OCI-LY7 (cell line): ENCODE data around the gene RAPGEF2. TPM values are rescaled to one million over a fixed set of nuclear protein-coding genes. Genes with fewer than 3 reads are reported as not detected.

Source experiments
- BruUV-seq: library from RNA; stranded (reverse); fragments of 400-500 nt; replicated peaks from 2 replicates; lab custom pipeline; 2021; lab: Mats Ljungman, UMichigan
- CTCF ChIA-PET: fragments of 300-600 bp; sonication (Branson Sonifier 250); formaldehyde crosslinking; loops from one replicate; lab custom pipeline; 2022; ENCODE audit warnings: antibody characterized with exemption; ENCODE audit not compliant: unreplicated experiment; lab: Charles Lee
- POLR2A ChIA-PET: fragments of 300-600 bp; sonication (Branson Sonifier 250); formaldehyde crosslinking; loops from one replicate; lab custom pipeline; 2022; ENCODE audit warnings: antibody characterized with exemption; lab: Charles Lee
- DNase-seq: peaks from one replicate; pipeline ENCODE4 v3.0.0-alpha.2; 2015; ENCODE audit warnings: low spot score
- H2AFZ ChIP-seq: fragments of 200-600 bp; sonication (generic), shearing (Covaris generic); 2 replicates; pipeline ENCODE4 v1.6.1; 2014; ENCODE audit warnings: mild to moderate bottlenecking, antibody characterized with exemption, low read length, moderate library complexity
- H3K27ac ChIP-seq: fragments of 200-600 bp; sonication (generic); 2 replicates; pipeline ENCODE4 v1.5.1; 2014; ENCODE audit warnings: mixed run types, low read depth, mild to moderate bottlenecking, moderate library complexity, low read length, inconsistent platforms; ENCODE audit not compliant: poor library complexity, severe bottlenecking
- H3K36me3 ChIP-seq: fragments of 200-600 bp; sonication (generic); 2 replicates; pipeline ENCODE4 v1.6.1; 2014; ENCODE audit warnings: mild to moderate bottlenecking, antibody characterized with exemption, low read length, moderate library complexity, mixed read lengths; ENCODE audit not compliant: insufficient read depth
- H3K4me1 ChIP-seq: fragments of 200-600 bp; sonication (generic); 2 replicates; pipeline ENCODE4 v1.5.1; 2014; ENCODE audit warnings: mild to moderate bottlenecking, low read length; ENCODE audit not compliant: insufficient read depth, poor library complexity, severe bottlenecking
- H3K4me2 ChIP-seq: fragments of 200-600 bp; sonication (generic); 2 replicates; pipeline ENCODE4 v1.6.1; 2014; ENCODE audit warnings: mild to moderate bottlenecking, low read length
- H3K4me3 ChIP-seq: fragments of 200-600 bp; sonication (generic); 2 replicates; pipeline ENCODE4 v1.5.1; 2014; ENCODE audit warnings: mild to moderate bottlenecking, low read depth, low read length; ENCODE audit not compliant: poor library complexity, severe bottlenecking
- H3K79me2 ChIP-seq: fragments of 200-600 bp; sonication (generic); 2 replicates; pipeline ENCODE4 v1.6.1; 2016; ENCODE audit warnings: low read depth, mild to moderate bottlenecking, low read length, moderate library complexity, mixed read lengths; ENCODE audit not compliant: insufficient read depth
- H3K9me2 ChIP-seq: fragments of 200-600 bp; sonication (generic); 2 replicates; pipeline ENCODE4 v1.6.1; 2016; ENCODE audit warnings: mild to moderate bottlenecking, low read length, mixed read lengths; ENCODE audit not compliant: insufficient read depth
- H3K9me3 ChIP-seq: fragments of 200-600 bp; sonication (generic); 2 replicates; pipeline ENCODE4 v1.6.1; 2014; ENCODE audit warnings: mild to moderate bottlenecking, mixed run types, low read length, mixed read lengths
- H4K20me1 ChIP-seq: fragments of 200-600 bp; sonication (generic); 2 replicates; pipeline ENCODE4 v1.6.1; 2014; ENCODE audit warnings: mild to moderate bottlenecking, antibody characterized with exemption, low read length, moderate library complexity, mixed read lengths; ENCODE audit not compliant: insufficient read depth
- EZH2phosphoT487 ChIP-seq: fragments of 200-600 bp; sonication (generic); IDR thresholded peaks from 2 replicates; pipeline ENCODE4 v1.6.1; 2018; ENCODE audit warnings: low read depth, borderline replicate concordance, mild to moderate bottlenecking, mixed run types, antibody characterized with exemption, low read length, moderate library complexity, mixed read lengths
- intact Hi-C: fragments of 100-400 bp; cut with micrococcal nuclease; formaldehyde crosslinking; loops from one replicate; pipeline ENCODE4 v1.10.0; 2022; ENCODE audit not compliant: unreplicated experiment
- total RNA-seq, 2 experiments: library from RNA; depleted of rRNA in 1 of 2; stranded (reverse); fragments of >200 nt in 1 of 2; shearing (Covaris generic) in 1 of 2; gene quantifications; 2 replicates each; pipeline ENCODE4 v1.2.3, GENCODE V29; 2014 to 2022
- TF ChIP-seq, protein P1 (sequence below): fragments of 200-600 bp; sonication (generic); conservative IDR thresholded peaks from 2 replicates; pipeline ENCODE4 v1.5.1; 2014; ENCODE audit warnings: mild to moderate bottlenecking, antibody characterized with exemption, low read length, moderate library complexity, mixed read lengths

RAPGEF2 gene
- total RNA-seq, 2 experiments from 2014 or later: 4.6 to 6.5 TPM

DNA sequence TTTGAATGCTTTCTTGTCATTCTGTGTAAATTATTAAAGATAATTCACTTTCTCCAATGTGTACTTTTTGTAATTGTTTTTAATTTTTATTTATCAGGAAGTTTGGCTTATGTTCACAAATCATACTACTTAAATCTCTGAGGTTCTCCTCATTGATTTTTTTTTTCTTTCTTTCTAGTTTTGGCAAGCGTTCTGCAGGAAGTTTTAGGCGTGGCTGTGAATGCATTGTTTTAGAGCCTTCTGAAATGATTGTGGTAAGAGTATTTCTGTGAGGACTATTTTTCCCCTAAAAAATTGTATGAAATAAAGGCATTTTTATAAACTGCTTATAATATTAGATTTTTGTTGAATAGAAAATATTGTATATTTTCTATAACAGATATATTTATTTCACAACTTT, 135.8 kb downstream of the RAPGEF2 start:
- Histone ChIP-seq H3K4me3 (no peak overlapping the region), H3K9me2 (no peaks in the 10 kb centered on the region), H4K20me1 (no peaks in the 10 kb centered on the region), H3K27ac (no peak overlapping the region), H3K9me3 (no peaks in the 10 kb centered on the region), H2AFZ (no peak overlapping the region), H3K4me2 (no peak overlapping the region), H3K36me3 (no peaks in the 10 kb centered on the region), H3K4me1 (no peaks in the 10 kb centered on the region), H3K79me2 (no peaks in the 10 kb centered on the region)
- no peak for DNase-seq
- POLR2A ChIA-PET: interaction anchor here (0.9 kb wide), 1 partner anchor 29 kb away, joined by 3 read pairs; no protein-coding TSS in a partner anchor
- intact Hi-C loops: no loop called here
- CTCF ChIA-PET: no interaction called here
- TF ChIP-seq, protein P1, sequence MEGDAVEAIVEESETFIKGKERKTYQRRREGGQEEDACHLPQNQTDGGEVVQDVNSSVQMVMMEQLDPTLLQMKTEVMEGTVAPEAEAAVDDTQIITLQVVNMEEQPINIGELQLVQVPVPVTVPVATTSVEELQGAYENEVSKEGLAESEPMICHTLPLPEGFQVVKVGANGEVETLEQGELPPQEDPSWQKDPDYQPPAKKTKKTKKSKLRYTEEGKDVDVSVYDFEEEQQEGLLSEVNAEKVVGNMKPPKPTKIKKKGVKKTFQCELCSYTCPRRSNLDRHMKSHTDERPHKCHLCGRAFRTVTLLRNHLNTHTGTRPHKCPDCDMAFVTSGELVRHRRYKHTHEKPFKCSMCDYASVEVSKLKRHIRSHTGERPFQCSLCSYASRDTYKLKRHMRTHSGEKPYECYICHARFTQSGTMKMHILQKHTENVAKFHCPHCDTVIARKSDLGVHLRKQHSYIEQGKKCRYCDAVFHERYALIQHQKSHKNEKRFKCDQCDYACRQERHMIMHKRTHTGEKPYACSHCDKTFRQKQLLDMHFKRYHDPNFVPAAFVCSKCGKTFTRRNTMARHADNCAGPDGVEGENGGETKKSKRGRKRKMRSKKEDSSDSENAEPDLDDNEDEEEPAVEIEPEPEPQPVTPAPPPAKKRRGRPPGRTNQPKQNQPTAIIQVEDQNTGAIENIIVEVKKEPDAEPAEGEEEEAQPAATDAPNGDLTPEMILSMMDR: no peak
- TF ChIP-seq EZH2phosphoT487: no peak
- no TSS peak for BruUV-seq

DNA sequence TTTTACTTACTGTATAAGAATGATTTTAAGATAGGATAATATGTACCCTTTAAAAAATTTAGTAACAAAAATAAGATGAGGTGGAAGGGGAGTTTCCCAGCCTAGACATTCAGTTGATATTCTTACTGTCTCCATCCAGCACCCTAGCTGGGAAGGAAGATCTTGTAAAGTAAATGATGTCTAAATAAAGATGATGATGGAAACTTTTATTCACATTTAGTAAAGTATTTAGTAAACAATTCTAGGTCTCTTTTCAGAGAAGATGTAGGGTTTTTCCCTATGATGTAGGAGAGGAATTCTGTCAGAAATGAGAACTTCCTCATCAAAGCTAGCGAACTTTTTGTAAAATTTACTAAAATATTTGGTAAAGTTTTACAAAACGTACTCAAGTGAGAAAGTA, 136.8 kb downstream of the RAPGEF2 start:
- ChIA-PET POLR2A (interaction anchor here (0.6 to 1.2 kb wide), 2 partner anchors 16 to 582 kb away, joined by 3 read pairs; no protein-coding TSS in a partner anchor), CTCF (no interaction called here)
- Histone ChIP-seq H4K20me1 (no peaks in the 10 kb centered on the region), H3K36me3 (no peaks in the 10 kb centered on the region), H3K79me2 (no peaks in the 10 kb centered on the region), H3K4me3 (no peak overlapping the region), H3K27ac (no peak overlapping the region), H3K4me1 (no peaks in the 10 kb centered on the region), H3K4me2 (no peak overlapping the region), H2AFZ (no peak overlapping the region), H3K9me2 (no peaks in the 10 kb centered on the region), H3K9me3 (no peaks in the 10 kb centered on the region)
- TF ChIP-seq EZH2phosphoT487: no peak
- TF ChIP-seq, protein P1: no peak
- no TSS peak for BruUV-seq
- no peak for DNase-seq
- intact Hi-C loops: no loop called here

DNA sequence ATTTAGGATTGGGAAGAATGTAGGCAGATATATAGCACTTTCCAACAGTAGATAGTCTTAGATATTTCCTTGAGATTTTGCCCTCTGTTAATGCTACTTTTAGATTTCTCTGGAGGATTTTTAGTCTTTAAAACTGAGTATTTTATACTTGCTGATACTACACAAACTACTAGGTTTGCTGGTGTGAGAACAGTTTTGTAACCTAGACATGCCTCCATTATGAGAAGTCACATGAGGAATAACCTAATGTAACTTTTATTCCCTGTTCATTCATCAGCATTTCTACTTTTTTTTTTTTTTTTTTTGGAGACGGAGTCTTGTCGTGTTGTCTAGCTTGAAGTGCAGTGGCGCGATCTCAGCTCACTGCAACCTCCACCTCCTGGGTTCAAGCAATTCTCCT, 137.2 kb downstream of the RAPGEF2 start:
- Histone ChIP-seq H3K79me2 (no peaks in the 10 kb centered on the region), H3K4me1 (no peaks in the 10 kb centered on the region), H2AFZ (no peak overlapping the region), H3K27ac (no peak overlapping the region), H3K4me2 (no peak overlapping the region), H3K36me3 (no peaks in the 10 kb centered on the region), H3K9me3 (no peaks in the 10 kb centered on the region), H3K4me3 (no peak overlapping the region), H3K9me2 (no peaks in the 10 kb centered on the region), H4K20me1 (no peaks in the 10 kb centered on the region)
- POLR2A ChIA-PET: interaction anchor here (1.2 kb wide), 1 partner anchor 16 kb away, joined by 3 read pairs; no protein-coding TSS in a partner anchor
- DNase-seq: no peak
- intact Hi-C loops: no loop called here
- CTCF ChIA-PET: no interaction called here
- no TSS peak for BruUV-seq
- no peak for TF ChIP-seq EZH2phosphoT487
- TF ChIP-seq, protein P1: no peak
